ENCODE data around the gene PTPRN2. TPM values are rescaled to one million over a fixed set of nuclear protein-coding genes. Genes with fewer than 3 reads are reported as not detected.

The PTPRN2 gene
- total RNA-seq, 1 experiment from 2014 or later: 0.16 TPM

DNA sequence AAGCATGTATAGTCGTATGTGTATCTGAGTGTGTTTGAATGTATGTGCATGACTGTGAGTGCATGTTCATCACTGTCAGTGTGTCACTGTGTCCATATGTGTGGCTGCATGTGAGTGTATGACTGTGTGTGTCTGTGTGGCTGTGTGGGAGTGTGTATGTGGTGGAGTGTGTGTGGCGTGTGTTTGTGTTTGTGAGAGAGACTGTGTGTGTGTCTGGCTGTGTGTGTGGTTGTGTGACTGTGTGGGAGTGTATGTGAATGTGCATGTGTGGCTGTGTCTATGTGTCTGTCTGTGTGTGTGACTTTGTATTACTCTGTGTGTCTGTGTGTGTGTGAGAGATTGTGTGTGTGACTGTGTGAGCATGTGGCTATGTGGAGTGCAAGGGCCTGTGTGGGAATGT, 748.4 kb downstream of the PTPRN2 start:
- in situ Hi-C loops (cut with HindIII; ENCODE audit: low pct_unique_long_range_greater_than_20kb, low sequenced_read_pairs): no loop called here
- DNase-seq (ENCODE audit: low read depth, low spot score): no peak

DNA sequence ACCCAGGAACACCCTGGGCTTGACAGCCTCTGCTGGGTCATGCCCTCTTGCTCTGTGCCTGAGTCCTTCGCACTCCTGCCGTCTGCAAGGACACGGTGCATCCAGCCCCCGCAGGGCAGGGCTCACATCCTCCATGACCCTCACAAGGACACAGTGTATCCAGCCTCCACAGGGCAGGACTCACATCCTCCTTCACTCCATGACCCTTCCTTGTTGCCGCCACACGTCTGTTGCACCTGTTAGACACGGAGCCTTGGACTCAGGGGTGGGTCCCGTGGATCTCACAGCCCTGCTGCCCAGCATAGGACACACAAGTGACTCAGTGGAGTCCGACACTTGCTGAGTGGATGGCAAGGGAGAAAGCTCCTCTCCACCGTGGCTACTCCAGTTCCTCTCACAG, 750.1 kb downstream of the PTPRN2 start:
- DNase-seq (ENCODE audit: low read depth, low spot score): no peak
- in situ Hi-C loops (cut with HindIII; ENCODE audit: low pct_unique_long_range_greater_than_20kb, low sequenced_read_pairs): no loop called here

DNA sequence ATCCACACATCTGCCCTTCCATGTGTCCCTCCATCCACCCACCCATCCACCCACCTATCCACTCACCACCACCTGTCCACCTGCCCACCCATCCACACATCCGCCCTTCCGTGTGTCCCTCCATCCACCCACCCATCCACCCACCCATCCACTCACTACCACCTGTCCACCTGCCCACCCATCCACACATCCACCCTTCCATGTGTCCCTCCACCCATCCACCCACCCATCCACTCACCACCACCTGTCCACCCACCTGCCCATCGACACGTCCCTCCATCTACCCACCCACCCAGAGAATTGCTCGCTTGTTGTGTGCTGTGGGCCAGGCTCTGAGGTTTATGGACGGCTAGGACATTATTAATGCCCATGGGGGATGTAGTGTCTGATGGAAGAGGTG, 750.6 kb downstream of the PTPRN2 start:
- in situ Hi-C loops (cut with HindIII; ENCODE audit: low pct_unique_long_range_greater_than_20kb, low sequenced_read_pairs): no loop called here
- DNase-seq (ENCODE audit: low read depth, low spot score): no peak

DNA sequence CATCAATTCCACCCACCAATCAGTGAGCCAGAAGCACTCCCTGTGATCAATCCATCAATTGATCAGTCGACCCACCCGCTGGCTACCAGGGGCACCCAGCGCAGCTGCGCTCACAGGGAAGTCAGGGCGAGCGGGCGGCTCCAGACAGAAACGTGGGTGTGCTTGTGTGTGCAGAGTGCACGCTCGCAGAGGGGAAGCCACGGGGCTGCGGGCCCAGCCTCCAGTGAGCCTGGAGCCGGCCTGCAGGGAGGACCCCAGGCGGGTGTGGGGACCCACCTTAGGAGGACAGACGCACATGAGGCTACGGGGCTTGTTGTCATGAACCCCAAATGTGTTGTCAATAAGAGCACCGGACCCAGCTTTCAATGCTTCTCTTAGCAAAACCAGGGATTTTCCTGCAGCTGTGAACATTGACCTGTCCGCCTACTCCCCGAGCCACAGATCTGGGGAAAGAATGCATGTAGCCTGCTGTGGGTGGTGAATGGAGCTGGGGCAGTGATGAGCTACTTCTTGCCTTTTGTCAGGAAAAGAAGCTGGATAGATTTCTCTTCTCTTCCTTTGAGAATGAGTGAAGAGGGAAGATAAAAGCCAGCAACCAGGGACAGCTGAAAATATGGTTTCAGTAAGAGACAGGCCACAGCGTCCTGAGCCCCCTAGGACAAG, 753.0 kb downstream of the PTPRN2 start:
- no peak for DNase-seq (ENCODE audit: low read depth, low spot score)
- in situ Hi-C loops (cut with HindIII; ENCODE audit: low pct_unique_long_range_greater_than_20kb, low sequenced_read_pairs): no loop called here

DNA sequence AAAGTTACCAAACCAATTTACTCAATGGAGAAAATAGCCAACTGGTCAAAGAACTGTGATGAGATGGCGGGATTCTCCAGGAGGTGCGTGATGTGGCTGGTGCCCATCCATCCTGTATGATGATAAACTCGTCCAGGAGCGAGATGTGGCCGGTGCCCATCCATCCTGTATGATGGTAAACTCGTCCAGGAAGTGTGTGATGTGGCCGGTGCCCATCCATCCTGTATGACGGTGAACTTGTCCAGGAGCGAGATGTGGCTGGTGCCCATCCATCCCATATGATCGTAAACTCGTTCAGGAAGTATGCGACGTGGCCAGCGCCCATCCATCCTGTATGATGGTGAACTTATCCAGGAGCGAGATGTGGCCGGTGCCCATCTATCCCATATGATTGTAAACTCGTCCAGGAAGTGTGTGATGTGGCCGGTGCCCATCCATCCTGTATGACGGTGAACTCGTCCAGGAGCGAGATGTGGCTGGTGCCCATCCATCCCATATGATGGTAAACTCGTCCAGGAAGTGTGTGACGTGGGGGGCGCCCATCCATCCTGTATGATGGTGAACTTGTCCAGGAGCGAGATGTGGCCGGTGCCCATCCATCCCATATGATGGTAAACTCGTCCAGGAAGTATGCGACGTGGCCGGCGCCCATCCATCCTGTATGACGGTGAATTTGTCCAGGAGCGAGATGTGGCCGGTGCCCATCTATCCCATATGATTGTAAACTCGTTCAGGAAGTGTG, 754.6 kb downstream of the PTPRN2 start:
- in situ Hi-C loops (cut with HindIII; ENCODE audit: low pct_unique_long_range_greater_than_20kb, low sequenced_read_pairs): no loop called here
- no peak for DNase-seq (ENCODE audit: low read depth, low spot score)

DNA sequence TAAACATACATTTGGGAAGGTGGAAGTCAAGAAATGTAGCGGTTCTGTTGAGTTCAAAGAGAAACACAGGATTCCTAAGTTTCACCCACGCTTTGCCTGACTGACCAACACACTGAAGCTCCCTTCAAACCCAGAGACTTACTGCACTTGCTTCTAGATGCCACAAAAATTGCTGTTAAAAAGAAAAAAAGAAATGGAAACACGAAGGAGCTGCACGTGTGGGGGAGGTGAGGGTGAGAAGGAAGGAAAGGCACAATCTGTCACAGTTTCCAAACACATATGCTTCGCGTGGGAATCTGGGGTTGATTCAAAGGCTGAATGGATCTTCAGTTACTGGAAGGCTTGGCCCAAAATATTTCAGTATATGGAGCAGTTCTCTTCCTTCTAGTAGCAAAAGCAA, 755.2 kb downstream of the PTPRN2 start:
- DNase-seq (ENCODE audit: low read depth, low spot score): no peak
- in situ Hi-C loops (cut with HindIII; ENCODE audit: low pct_unique_long_range_greater_than_20kb, low sequenced_read_pairs): no loop called here

DNA sequence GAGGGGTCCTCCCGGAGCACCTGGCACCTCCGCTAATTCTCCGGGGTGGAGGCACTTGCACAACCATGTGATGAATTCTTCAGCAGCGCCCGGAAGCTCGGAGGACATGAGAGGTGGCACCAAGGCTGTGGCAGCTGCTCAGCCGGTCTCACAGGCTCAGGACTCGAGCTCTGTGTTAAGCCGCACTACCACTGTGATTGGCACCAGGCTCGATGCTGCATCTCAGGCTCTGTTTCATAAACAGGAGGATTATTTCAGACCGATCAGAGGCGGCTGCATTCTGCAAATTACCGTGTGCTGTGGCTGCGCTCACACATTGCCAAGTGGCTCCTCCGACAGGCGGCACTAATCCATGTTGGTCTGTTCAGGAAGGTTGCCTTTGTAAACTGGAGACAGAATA, 755.6 kb downstream of the PTPRN2 start:
- in situ Hi-C loops (cut with HindIII; ENCODE audit: low pct_unique_long_range_greater_than_20kb, low sequenced_read_pairs): no loop called here
- no peak for DNase-seq (ENCODE audit: low read depth, low spot score)

DNA sequence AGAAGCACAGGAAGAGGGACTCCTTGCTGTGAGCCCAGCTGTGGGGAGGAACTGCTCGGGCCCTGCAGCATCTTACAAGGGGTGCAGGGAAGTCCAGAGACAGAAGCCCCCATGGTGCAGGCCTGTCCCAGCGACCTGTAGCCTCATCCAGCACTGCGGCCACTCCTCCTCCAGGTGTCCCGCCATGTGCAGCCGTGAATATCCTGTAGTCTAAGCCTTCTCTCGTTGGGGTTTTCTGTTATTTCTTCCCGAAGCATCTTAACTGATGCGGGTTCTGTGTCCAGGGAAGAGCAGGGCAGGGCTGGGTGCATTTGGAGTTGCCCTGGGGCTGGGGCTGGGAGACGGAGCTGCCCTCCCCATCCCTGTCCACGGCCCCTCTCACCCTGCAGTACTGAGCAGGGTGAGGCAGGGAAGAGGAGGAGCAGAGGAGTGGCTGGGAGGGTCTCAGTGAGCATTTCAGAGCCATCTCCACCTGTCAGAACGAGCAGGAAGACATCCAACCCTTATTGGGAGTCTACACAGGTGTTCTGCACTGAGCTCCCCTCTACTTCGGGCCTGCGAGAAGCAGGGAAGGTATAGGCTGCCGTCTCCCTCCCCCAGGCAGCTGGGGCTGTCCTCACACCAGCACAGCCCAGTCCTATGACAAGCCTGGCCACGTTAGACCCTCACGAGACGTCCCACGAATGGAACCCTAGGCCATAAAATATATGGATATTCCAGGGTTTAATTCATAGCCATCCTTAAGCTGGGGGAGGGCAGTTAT, 756.3 kb downstream of the PTPRN2 start:
- no peak for DNase-seq (ENCODE audit: low read depth, low spot score)
- in situ Hi-C loops (cut with HindIII; ENCODE audit: low pct_unique_long_range_greater_than_20kb, low sequenced_read_pairs): no loop called here

DNA sequence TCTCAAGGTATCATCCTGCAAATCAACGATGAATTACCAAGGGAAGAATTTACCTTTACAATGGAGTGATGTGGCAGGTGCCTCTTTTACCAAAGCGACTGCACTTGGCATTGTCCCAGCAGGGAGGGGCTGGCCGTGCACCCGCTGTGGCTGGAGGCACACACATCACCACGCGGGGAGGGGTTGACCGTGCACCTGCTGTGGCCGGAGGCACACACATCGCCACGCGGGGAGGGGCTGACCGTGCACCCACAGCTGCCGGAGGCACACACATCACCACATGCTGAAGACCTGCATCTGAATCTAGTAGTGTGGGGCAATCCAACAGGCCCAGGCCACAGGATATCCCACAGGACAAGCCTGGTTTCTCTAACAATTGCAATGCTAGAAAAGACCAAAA, 757.3 kb downstream of the PTPRN2 start:
- no peak for DNase-seq (ENCODE audit: low read depth, low spot score)
- in situ Hi-C loops (cut with HindIII; ENCODE audit: low pct_unique_long_range_greater_than_20kb, low sequenced_read_pairs): no loop called here

DNA sequence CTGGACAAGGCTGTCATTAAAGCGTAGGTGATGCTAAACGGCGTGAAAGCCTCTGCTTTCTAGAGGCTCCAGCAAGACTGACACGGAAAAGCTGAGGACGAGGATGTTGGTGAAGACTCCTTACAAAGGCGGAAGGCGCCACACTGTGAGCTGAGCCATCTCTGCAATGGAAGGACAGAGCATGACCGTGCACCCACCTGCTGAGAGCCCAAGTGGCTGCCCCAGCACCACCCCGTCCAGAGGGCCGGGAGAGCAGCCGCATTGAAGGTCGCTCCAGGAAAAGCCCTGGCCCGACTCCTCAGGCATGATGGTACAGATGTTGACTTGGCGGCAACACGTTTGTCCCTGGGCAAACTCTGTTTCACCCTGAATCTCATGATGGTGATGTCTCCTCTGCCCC, 758.1 kb downstream of the PTPRN2 start:
- DNase-seq (ENCODE audit: low read depth, low spot score): no peak
- in situ Hi-C loops (cut with HindIII; ENCODE audit: low pct_unique_long_range_greater_than_20kb, low sequenced_read_pairs): no loop called here

DNA sequence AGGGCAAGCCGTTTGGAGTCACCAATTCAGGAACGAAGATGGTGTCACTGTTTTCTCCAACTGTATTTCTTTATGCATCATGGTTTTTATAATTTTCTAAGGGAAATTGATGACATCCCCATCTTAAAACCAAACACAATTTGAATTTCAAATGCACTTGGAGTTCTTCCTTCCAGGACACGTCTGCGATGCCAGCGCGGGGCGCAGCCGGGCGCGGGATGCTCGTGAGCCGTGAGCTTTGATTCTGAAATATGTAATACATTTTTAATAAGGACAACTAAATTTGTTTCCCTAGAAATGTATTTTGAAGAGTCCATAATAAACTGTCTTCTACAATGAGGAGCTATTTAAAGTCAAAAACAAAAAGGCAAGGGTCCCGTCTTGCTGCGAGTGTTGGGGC, 758.7 kb downstream of the PTPRN2 start:
- in situ Hi-C loops (cut with HindIII; ENCODE audit: low pct_unique_long_range_greater_than_20kb, low sequenced_read_pairs): no loop called here
- DNase-seq (ENCODE audit: low read depth, low spot score): no peak

DNA sequence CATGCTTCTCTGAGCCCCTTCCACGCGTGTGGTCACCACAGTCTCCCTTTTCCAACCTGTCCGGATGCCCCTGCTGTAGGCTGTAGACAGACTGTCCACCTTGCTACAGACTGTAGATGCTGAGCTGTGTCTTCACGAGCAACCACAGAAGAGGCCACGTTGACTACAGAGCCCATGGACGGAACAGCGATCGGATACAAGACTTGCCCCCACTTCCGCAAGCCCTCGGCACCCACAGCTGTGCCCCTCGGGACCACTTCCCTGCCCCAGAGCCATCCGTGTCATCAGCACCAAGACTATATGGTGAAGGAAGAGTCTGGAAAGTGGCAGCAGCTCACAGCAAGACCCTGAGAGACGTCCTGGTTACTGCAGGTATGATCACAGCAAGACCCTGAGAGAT, 759.4 kb downstream of the PTPRN2 start:
- DNase-seq (ENCODE audit: low read depth, low spot score): no peak
- in situ Hi-C loops (cut with HindIII; ENCODE audit: low pct_unique_long_range_greater_than_20kb, low sequenced_read_pairs): no loop called here

DNA sequence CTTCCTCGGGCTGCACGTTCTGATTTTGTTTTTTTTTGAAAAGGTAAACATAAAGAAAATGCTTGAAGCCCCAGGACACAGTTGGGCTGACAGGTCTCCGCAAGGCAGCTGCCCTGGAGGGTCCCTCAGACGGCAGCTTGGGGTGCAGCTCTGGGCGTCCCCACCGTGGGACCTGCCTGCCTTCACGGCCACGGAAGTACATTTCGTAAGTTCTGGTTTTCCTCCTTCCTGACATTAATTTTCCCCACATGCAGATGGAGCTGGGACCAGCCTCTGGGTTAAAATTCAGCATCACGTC, 759.8 kb downstream of the PTPRN2 start:
- in situ Hi-C loops (cut with HindIII; ENCODE audit: low pct_unique_long_range_greater_than_20kb, low sequenced_read_pairs): no loop called here
- DNase-seq (ENCODE audit: low read depth, low spot score): no peak

DNA sequence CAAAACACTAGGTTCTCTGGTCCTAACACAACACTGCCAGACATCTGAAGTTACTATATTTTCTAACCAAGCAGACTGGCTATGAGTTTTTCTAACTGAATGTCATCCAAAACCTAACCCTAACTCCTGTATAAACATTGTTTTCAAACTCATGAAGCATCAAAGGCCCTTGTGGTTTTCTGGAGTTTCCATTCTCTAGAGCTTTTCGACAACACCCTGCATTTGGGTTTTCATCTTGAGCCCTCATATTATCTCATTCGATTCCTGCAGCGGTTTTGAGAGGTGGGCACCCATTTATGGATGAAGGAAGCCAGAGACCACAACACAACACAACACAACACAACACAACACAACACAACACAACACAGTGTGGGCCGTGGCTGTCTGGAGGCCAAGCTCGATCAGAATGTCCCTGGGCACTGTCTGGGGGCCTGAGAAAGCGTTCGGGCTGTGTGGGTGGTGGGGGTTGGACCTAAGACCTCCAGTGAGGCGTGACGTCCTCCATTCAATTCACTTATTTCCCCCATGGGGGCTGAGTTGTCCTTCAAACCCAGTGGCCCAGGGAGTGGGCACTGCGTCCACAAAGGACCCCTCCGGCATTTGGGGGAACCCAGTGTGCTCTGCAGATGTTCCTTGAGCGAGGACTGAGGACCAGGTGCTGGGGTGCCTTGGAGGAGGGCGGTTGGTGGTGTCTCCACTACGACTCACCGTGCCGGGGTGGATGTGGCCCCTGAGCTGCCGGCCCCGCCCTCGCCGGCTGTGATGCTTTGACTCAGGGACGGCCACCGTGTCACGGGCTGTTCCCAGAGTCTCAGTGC, 760.4 kb downstream of the PTPRN2 start:
- no peak for DNase-seq (ENCODE audit: low read depth, low spot score)
- in situ Hi-C loops (cut with HindIII; ENCODE audit: low pct_unique_long_range_greater_than_20kb, low sequenced_read_pairs): no loop called here

DNA sequence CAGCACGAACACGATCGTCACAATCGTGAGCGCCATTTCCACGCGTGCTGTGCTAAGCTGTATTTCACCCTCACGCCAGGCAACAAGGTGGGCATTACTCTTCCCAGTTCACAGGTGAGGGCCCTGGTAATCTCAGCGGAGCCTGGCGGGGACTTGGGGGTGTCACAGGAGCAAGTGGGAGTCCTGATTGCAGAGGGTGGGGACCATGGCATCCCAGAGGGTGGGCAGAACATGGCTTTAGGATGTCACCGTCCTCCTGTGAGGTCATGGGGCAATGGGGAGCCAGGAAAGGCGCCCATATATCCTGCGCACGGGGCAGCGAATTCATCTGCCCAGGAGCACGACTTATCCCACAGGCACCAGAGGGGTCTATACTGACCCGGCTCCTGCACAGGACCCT, 761.1 kb downstream of the PTPRN2 start:
- DNase-seq (ENCODE audit: low read depth, low spot score): no peak
- in situ Hi-C loops (cut with HindIII; ENCODE audit: low pct_unique_long_range_greater_than_20kb, low sequenced_read_pairs): no loop called here

DNA sequence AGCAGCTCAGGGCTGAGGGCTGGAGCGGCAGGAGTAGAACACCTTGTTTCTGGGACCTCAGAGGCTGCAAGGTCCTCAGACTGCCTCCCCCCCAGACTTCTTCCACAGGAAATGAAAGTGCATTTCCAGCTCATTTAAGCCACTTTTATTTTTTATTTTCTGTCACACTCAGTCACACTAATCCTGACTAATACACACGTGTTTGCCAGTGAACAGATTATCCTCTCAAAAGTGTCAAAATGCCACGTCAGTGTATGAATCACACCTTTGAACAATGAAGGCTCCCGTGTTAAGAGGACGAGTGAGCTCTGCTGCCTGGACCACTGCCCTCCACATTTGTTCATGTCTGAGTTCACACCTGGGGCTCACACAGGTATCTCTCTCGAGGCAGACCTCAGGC, 762.3 kb downstream of the PTPRN2 start:
- no peak for DNase-seq (ENCODE audit: low read depth, low spot score)
- in situ Hi-C loops (cut with HindIII; ENCODE audit: low pct_unique_long_range_greater_than_20kb, low sequenced_read_pairs): no loop called here

DNA sequence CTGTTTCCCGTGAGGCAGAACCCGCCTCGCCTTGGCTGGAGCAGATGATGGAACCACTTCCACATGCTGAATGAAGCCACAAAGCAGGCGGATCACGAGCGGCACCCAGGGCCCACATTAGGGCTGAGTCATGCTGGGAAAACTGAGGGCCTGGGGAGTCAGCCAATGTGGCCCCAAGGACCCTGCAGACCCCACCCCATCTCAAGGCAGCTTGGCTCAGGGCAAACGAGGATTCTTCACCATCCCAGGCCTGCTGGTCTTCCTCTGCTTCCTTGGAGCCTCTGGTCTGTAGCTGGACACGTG, 762.9 kb downstream of the PTPRN2 start:
- no peak for DNase-seq (ENCODE audit: low read depth, low spot score)
- in situ Hi-C loops (cut with HindIII; ENCODE audit: low pct_unique_long_range_greater_than_20kb, low sequenced_read_pairs): no loop called here

DNA sequence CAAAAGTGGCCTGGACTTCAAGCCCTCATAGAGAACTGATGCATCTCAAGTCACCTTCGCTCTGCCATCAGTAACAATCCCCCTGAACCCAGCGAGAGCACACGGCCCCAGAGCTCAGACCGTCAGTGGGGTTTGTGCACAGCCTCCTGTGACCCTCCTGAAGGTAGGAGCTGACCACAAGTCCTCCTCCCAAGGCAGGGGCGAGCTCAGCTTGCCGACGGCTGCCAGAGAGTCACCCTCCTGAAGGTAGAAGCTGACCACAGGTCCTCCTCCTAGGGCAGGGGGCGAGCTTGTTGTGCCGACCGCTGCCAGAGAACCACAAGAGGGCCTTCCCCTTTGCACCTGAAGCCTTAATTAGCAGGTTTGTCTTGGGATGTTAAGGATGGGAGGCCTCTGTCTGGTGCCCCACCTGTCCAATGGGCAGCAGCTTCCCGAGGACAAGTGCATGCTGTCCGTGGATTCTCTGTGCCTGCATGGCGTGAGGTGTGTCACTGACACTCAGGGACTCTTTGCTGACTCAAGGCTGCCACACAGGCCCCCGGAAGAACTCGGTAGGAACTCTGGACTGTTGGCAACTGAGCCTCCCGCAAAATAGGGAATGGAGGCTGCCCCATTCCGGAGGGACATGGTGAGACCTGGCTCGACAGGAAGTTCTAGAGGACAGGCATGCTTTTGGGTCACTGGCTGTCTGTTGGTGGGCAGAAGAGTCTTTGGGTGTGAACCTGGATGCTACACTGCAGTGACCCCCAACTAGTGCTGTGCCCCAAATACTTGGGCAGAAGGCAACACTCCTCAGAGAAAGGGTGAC, 763.4 kb downstream of the PTPRN2 start:
- in situ Hi-C loops (cut with HindIII; ENCODE audit: low pct_unique_long_range_greater_than_20kb, low sequenced_read_pairs): no loop called here
- no peak for DNase-seq (ENCODE audit: low read depth, low spot score)

Measured in SK-MEL-5 (cell line).